Endodermal cell (in vitro differentiated cells): ENCODE results near the gene LDHA. TPM values are rescaled to one million over a fixed set of nuclear protein-coding genes. Genes with fewer than 3 reads are reported as not detected.
"Not testable (repeated sequence)": the region's sequence is repeated elsewhere in the genome, so short reads cannot be mapped to it uniquely, and the experiment has no call there.

Experiments used
- DNase-seq: peaks from one replicate; pipeline ENCODE4 v3.0.0-alpha.2; 2017
- H3K27ac ChIP-seq: 2 replicates; pipeline ENCODE4 v1.5.1; 2013; ENCODE audit warnings: mild to moderate bottlenecking, low read depth, low read length, moderate library complexity
- H3K27me3 ChIP-seq: 2 replicates; pipeline ENCODE4 v1.6.1; 2013; ENCODE audit warnings: mild to moderate bottlenecking, low read length, moderate library complexity; ENCODE audit not compliant: insufficient read depth, control insufficient read depth, poor library complexity, severe bottlenecking
- H3K36me3 ChIP-seq: 2 replicates; pipeline ENCODE4 v1.7.0; 2013; ENCODE audit warnings: mild to moderate bottlenecking, low read length, moderate library complexity; ENCODE audit not compliant: control insufficient read depth, insufficient read depth
- H3K4me1 ChIP-seq: one replicate; pipeline ENCODE4 v1.7.0; 2013; ENCODE audit warnings: low read length; ENCODE audit not compliant: control insufficient read depth, insufficient read depth
- H3K4me3 ChIP-seq: 2 replicates; pipeline ENCODE4 v1.5.1; 2013; ENCODE audit warnings: mild to moderate bottlenecking, low read length, moderate library complexity
- H3K9ac ChIP-seq: 2 replicates; pipeline ENCODE4 v1.6.1; 2013; ENCODE audit warnings: mild to moderate bottlenecking, low read length, moderate library complexity; ENCODE audit not compliant: poor library complexity, severe bottlenecking; ENCODE audit errors: extremely low read depth
- H3K9me3 ChIP-seq: 2 replicates; pipeline ENCODE4 v1.6.1; 2013; ENCODE audit warnings: mild to moderate bottlenecking, low read length, moderate library complexity; ENCODE audit not compliant: control insufficient read depth
- H3K27ac Mint-ChIP-seq: 2 replicates; pipeline ENCODE4 v1.8.0; 2020; ENCODE audit warnings: mixed read lengths
- H3K27me3 Mint-ChIP-seq: 2 replicates; pipeline ENCODE4 v1.8.0; 2021; ENCODE audit warnings: mild to moderate bottlenecking, mixed read lengths; ENCODE audit not compliant: insufficient read depth
- H3K36me3 Mint-ChIP-seq: 2 replicates; pipeline ENCODE4 v1.8.0; 2020; ENCODE audit warnings: low read depth, mixed read lengths
- H3K4me1 Mint-ChIP-seq: 2 replicates; pipeline ENCODE4 v1.8.0; 2020; ENCODE audit warnings: mixed read lengths
- H3K4me3 Mint-ChIP-seq: 2 replicates; pipeline ENCODE4 v1.8.0; 2020; ENCODE audit warnings: mild to moderate bottlenecking, moderate library complexity, mixed read lengths
- H3K9me3 Mint-ChIP-seq: 2 replicates; pipeline ENCODE4 v1.8.0; 2020; ENCODE audit warnings: mild to moderate bottlenecking, mixed read lengths
- CTCF ChIP-seq: fragments of 200-600 bp; sonication (generic); conservative IDR thresholded peaks from 2 replicates; pipeline ENCODE4 v1.5.0; 2021; ENCODE audit warnings: antibody characterized with exemption, mild to moderate bottlenecking
- WGBS, 2 experiments: methylation state at CpG; one replicate each; pipeline versions ENCODE4 v1.1.5 to v1.1.7; 2013; ENCODE audit warnings: missing lambda C conversion rate in 2 of 2, mixed read lengths in 1 of 2; ENCODE audit not compliant: insufficient coverage in 1 of 2, insufficient read length in 1 of 2; 5-methylcytosine and 5-hydroxymethylcytosine counted together
- total RNA-seq, 2 donors: library from RNA; stranded (reverse); fragmentation: NEBNext Ultra II Directional in 1 of 2; extraction: Animal tissue kit (Norgen Biotek cat#: 25700) in 1 of 2; gene quantifications; 2 replicates in 1 of 2; 3 replicates in 1 of 2; pipeline ENCODE4 v1.2.1, GENCODE V29; 2021

The LDHA gene
- total RNA-seq, 2 donors from 2014 or later, result 256 to 308 TPM

- H3K36me3 ChIP-seq, result peaks cover 58% of the 10 kb centered on the region
- Mint-ChIP-seq H3K27me3 (peaks cover 3% of the 10 kb centered on the region), H3K4me3 (no peak overlapping the region), H3K9me3 (no peaks in the 10 kb centered on the region), H3K4me1 (peaks cover 3% of the 10 kb centered on the region), H3K36me3 (peaks cover 49% of the 10 kb centered on the region), H3K27ac (no peak overlapping the region)
- H3K4me1 ChIP-seq, result peaks cover 5% of the 10 kb centered on the region
- DNase-seq, result no peak
- no peak overlapping the region for H3K27ac ChIP-seq
- no peak for TF ChIP-seq CTCF
- no peaks in the 10 kb centered on the region for H3K27me3 ChIP-seq
- H3K9me3 ChIP-seq, result no peaks in the 10 kb centered on the region
- no peak overlapping the region for H3K9ac ChIP-seq
- 83 to 85% methylated on average over 2 to 3 of the region's 3 CpGs for WGBS, 2 experiments
- H3K4me3 ChIP-seq, result no peak overlapping the region
These were observed 3.6 kb downstream of the LDHA start for GRCh38 chr11:18397921-18398320.

- H3K36me3 Mint-ChIP-seq, result peaks cover 70% of the 10 kb centered on the region
- peaks cover 89% of the 10 kb centered on the region for H3K36me3 ChIP-seq
- H3K27me3 Mint-ChIP-seq, H3K27ac Mint-ChIP-seq, H3K9ac ChIP-seq, DNase-seq, H3K9me3 ChIP-seq, H3K4me3 Mint-ChIP-seq, H3K4me1 ChIP-seq, H3K4me3 ChIP-seq, H3K27ac ChIP-seq, H3K27me3 ChIP-seq, H3K4me1 Mint-ChIP-seq, H3K9me3 Mint-ChIP-seq: not testable (repeated sequence)
- WGBS, 2 experiments, result 88 to 96% methylated on average over 3 to 5 of the region's 9 CpGs
These were observed 6.7 kb downstream of the LDHA start for GRCh38 chr11:18401077-18401476.

GRCh38 chr11:18404062-18404461, 9.7 kb downstream of the LDHA start:
- DNase-seq, result no peak
- Mint-ChIP-seq H3K9me3 (no peaks in the 10 kb centered on the region), H3K4me3 (no peak overlapping the region), H3K27me3 (no peaks in the 10 kb centered on the region), H3K36me3 (peaks cover 59% of the 10 kb centered on the region), H3K27ac (no peak overlapping the region), H3K4me1 (no peaks in the 10 kb centered on the region)
- Histone ChIP-seq H3K9ac (no peak overlapping the region), H3K27ac (no peak overlapping the region), H3K36me3 (peaks cover 83% of the 10 kb centered on the region), H3K4me1 (no peaks in the 10 kb centered on the region), H3K27me3 (no peaks in the 10 kb centered on the region), H3K4me3 (no peak overlapping the region), H3K9me3 (no peaks in the 10 kb centered on the region)
- no peak for TF ChIP-seq CTCF
- WGBS, 2 experiments, result 85 to 99% methylated on average over 4 of the region's 4 CpGs

GRCh38 chr11:18407400-18407799, 13.0 kb downstream of the LDHA start:
- not testable (repeated sequence) for H3K27ac ChIP-seq, H3K27ac Mint-ChIP-seq, H3K4me3 Mint-ChIP-seq

More at GRCh38 chr11:18407400-18407799, 13.0 kb downstream of the LDHA start:
- not testable (repeated sequence) for H3K9ac ChIP-seq, DNase-seq, H3K9me3 Mint-ChIP-seq, H3K9me3 ChIP-seq, H3K4me1 ChIP-seq, H3K4me1 Mint-ChIP-seq, H3K4me3 ChIP-seq, H3K27me3 ChIP-seq, H3K27me3 Mint-ChIP-seq
- WGBS, 2 experiments, result 100% methylated on average over 3 of the region's 3 CpGs
- H3K36me3 ChIP-seq, result peaks cover 56% of the 10 kb centered on the region
- peaks cover 34% of the 10 kb centered on the region for H3K36me3 Mint-ChIP-seq
